Smooth muscle cell of the coronary artery (primary cell): ENCODE measurements around the gene TM4SF1. TPM values are rescaled to one million over a fixed set of nuclear protein-coding genes. Genes with fewer than 3 reads are reported as not detected.

ENCODE experiments used
- total RNA-seq: library from RNA; depleted of rRNA; stranded (reverse); fragments of >200 nt; gene quantifications from 2 replicates; pipeline ENCODE4 v1.2.3, GENCODE V29; 2014; ENCODE audit warnings: low replicate concordance

Gene TM4SF1
- 76.5 and 458 TPM in 2 replicates for total RNA-seq

DNA sequence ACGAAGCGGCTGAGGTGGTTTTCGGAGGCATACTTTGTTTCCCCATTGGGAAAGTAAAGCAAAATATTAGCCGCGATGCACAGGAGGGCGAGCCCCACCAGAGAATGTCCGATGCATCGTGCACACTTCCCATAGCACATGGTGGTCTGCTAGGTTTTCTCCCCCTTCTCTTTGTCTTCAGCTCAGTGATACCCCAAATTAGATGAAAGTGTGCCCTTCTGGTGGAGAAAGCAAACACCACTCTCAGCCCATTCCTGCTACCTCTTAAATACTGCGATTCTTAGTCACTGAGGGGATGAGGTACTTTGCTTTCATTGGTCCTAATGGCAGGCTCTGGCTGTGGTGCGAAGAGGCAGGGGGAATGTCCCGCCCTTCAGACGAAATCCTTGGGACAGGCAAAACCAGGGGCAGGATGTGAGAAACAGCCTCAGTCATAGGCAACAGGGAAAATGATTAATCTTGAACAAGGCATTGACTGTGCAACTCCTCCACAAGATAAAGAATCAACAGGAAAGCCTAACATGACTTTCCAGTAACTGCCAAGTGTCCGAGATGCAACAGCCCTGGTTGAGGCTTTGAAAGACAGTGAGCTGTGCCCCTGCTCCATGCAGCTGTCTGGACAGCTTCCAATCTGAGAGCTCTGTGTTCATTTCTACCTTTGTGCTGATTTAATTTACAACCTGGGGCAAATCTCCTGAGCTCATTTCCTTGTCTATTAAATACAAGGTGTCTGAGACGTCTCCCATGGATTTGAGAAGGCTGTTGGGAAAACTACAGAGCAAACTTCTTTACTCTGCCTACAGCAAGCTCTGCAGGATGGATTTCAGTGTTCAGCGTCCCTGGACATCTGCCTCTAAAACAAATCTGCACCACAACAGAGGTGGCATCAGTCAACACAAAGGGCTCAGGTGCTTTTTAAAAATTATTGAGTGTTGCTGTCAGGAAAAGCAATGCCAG lies at the start of gene TM4SF1:
TM4SF1 (minus strand) TSS at position 242 of the 957 bp plus-strand sequence; CDS start at position 140, 102 bp downstream.

GRCh38 chr3:149333176-149333859 lies 44.1 kb downstream of the TM4SF1 start, which contains the start of gene TM4SF18:
Gene TM4SF18 (minus strand): TSS chr3:149333636. CDS start chr3:149333382, 254 bp downstream.

Other genes with a start within 250 kb of the TM4SF1 start
- 9.4 and 14.5 TPM in 2 replicates for gene HPS3, start 248.0 kb downstream of the TM4SF1 start, total RNA-seq
- 0.38 and 30.1 TPM in 2 replicates for gene CP, start 155.8 kb downstream of the TM4SF1 start, total RNA-seq
- 0.15 and 2.5 TPM in 2 replicates for gene TM4SF18, start 44.0 kb downstream of the TM4SF1 start, total RNA-seq
- gene TM4SF4, start 97.0 kb upstream of the TM4SF1 start, total RNA-seq: 1.2 TPM in 1 of 2 replicates, not detected in the other